Stimulated activated CD8-positive, alpha-beta memory T cell treated with anti-CD3 and anti-CD28 coated beads, Interleukin-2, amount 100 ng/mL, for 48 hours (primary cell): Measurements from ENCODE around the gene DCXR.

Source experiments
- DNase-seq, 2 donors: peaks; one replicate each; pipeline ENCODE4 v3.0.0-alpha.2; 2020; ENCODE audit warnings: low read depth in 2 of 2

DCXR gene

DNA sequence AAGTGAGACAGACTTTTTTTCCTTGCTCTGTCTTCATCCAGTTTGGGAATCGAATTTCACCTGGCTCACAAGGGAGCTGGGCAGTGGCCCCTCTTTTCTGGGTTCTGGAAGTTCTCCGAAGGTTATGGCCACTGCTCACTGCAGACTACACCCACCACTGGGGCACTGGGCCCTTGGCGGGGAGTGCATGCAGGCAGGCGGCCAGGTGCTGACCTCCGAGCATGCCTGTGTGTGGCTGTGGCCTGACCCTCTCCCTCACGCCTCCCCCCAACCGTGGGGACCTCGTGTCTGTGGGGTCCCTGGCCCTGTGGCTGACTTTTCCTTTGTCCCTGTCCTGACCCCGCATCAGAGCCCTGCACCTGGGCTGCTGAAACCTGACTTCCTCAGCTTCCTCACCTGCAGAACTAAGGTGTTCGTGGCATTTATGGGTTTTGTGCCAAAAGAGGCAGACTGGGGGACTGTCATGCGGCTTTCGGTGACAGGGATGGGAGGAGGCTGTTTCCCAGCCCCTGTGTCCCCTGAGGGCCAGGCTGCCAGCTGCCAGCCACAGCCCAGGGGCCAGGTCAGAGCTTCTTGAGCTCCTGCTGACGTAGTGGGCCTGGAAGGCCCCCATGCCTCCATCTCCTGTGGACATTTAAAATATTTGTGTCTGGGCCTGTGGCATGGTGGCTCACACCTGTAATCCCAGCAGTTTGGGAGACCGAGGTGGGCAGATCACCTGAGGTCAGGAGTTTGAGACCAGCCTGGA is 38.6 kb downstream of the DCXR start:
- DNase-seq: no peak

DNA sequence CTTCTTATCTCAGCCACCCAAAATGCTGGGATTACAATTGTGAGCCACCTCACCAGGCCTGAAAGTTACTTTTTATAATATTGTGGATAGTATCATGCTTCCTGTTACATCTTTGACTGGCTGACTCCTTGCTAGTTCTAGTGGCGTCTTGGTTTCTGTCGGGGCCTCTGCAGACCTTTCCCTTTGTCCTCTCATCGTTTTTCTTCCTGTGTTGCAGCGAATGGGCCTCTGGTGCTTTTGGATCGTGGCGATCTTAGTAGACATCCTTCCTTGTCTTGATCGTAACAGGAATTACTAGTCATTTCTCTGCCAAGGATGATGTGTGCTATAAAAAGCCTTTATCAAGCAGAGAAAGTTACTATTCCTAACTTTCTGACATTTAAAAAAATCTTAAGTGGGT is 39.3 kb downstream of the DCXR start:
- no peak for DNase-seq

DNA sequence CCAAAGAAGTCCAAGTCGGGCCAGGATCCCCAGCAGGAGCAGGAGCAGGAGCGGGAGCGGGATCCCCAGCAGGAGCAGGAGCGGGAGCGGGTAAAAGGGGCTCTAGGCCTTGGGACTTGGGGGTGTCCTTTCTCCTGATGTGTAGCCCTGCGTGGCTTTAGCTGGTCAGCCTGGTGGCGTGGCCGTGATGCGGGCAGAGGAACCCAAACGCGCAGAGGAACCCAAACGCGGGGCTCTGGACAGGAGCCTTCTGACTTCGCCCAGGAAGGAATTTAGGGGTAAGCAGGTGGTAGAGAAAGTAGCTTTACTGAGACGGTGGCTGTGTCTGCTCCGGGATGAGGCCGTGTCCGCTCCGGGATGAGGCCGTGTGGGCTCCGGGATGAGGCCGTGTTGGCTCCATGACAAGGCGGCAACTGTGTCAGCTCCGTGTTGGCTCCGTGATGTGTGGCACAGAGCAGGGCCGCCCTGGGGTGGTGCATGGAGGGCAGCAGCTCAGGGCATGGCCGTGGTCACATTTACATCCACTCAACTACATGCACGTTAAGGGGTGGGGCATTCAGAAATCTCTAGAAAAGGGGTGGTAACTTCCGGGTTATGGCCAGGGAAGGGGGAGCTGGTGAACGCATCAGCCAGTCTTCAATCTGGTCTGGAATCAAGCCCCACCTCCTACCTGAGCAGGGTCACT is 40.6 kb downstream of the DCXR start:
- no peak for DNase-seq

DNA sequence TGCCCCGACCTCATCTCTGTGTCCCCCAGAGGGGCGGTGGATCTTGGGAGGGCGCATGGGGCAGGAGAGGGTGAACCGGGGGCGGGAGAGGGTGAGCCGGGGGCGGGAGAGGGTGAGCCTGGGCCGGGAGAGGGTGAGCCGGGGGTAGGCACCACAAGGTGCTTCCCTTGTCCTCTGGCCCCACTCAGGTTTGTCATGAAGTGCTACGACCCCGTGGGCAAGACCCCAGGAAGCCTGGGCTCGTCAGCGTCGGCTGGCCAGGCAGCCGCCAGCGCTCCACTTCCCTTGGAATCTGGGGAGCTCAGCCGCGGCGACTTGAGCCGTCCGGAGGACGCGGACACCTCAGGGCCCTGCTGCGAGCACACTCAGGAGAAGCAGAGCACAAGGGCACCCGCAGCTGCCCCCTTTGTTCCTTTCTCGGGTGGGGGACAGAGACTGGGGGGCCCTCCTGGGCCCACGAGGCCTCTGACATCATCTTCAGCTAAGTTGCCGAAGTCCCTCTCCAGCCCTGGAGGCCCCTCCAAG is 41.2 kb downstream of the DCXR start:
- DNase-seq: no peak

DNA sequence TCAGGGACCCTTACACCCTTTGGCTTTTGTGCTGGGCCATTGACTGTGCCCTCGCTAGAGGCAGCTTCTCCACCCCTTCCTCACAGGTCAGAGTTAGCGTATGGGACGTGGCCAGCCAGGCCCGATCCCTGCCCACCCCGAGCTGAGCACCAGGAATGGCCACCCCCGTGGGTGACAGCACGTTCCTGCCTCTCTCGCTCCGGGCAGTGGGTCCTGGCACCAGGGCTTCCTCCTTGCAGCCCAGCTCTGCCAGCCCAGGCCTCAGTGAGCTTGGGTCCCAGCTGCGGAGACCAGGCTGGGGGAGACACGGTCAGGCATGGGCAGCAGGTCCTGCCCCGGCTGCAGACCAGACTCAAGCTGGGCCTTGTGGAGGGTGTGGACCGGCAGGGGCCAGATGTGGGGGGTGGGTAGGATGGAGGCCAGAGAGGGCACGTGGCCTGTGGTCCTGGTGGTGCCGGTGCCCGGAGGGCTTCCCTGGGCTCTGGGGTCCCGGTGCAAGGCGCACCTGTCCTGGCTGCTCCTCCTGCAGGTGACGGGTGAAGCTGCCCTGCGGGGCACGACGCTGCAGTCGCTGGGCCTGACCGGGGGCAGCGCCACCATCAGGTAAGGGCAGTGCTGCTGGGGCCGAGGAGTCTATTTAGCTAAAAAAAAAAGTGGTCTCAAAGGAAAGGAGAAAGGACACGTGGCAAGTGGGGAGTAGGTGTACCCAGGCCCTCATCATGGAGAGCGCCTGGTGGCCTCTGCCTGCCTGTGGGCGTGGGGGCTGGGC is 41.9 kb downstream of the DCXR start:
- no peak for DNase-seq

DNA sequence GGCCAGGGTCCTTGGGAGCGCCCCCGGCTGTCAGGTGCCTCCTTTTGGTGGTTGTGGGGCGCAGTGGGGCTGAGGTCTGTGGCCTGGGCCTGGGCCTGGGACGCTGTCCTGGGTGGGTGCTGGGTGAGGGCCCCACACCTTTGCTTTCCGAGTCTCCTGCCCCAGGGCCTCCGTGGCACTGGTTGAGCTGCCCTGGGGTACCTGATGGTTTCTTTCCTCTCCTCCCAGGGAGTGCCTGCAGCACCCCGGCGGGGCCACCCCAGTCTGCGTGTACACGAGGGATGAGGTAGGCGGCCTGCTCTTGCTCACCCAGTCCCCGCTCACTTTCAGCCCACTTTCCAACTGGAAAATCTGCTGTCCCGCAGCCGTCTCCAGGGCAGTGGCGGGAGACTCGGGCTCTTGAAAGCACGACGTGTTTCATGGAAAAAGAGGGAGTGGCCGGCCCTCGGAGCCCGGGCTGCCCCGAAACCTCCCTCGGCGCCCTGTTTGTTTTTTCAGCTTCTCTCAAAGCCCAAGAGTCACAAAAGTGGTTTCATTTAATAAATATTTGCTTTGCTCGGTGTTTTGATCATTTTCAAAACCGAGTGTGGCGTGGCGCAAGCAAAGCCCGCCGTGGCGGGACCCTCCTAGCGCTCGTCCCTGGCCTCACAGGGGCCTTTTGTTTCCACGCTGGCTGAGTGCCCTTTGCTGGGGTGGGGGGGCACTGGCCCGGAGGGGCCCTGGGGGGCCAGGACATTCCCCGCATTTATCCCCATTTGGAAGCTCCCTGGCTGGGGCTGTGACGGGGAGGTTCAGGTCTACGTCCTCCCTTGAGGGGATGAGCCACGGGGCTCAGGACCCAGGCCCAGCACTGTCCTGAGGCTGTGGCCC is 42.7 kb downstream of the DCXR start:
- DNase-seq: no peak

DNA sequence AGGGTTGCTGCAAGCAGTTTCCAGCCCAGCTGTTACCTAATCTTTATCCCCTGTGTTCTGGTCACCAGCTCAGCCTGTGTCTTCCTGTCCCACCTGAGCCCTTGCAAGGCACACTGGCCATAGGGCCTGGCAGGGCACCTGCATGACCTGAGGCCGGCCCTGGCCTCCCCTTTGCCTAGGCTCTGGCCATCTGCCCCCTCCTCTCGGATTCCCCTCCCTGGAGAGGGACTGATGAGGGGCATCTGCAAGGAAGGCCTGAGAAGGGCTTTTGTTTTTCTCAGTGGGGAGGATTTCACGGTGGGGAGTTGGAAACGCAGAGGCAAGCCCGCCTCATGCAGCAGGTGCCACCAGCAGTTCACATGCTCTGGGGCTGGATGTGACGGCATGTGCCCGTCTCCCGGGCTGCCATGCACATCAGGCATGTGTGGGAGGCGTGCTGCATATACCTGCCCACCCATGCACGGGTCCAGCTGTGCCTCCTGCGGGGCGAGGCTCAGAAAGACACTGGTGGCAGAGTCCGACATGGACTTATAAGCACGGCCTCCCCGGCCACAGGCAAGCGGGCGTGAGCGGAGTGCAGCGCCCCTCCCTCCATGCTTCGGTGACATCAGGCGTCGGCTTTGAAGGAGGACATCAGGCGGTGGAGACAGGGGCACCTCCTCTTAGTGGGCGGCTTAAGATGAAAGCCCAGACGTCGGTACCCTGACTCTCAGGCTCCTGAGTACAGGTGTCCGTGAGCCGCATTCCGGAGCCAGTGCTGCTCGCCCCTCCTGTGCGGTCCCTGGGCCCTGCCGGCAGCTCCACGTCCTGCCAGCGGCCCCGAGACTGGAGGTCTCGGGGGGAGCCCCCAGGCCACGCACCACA is 43.5 kb downstream of the DCXR start:
- no peak for DNase-seq

DNA sequence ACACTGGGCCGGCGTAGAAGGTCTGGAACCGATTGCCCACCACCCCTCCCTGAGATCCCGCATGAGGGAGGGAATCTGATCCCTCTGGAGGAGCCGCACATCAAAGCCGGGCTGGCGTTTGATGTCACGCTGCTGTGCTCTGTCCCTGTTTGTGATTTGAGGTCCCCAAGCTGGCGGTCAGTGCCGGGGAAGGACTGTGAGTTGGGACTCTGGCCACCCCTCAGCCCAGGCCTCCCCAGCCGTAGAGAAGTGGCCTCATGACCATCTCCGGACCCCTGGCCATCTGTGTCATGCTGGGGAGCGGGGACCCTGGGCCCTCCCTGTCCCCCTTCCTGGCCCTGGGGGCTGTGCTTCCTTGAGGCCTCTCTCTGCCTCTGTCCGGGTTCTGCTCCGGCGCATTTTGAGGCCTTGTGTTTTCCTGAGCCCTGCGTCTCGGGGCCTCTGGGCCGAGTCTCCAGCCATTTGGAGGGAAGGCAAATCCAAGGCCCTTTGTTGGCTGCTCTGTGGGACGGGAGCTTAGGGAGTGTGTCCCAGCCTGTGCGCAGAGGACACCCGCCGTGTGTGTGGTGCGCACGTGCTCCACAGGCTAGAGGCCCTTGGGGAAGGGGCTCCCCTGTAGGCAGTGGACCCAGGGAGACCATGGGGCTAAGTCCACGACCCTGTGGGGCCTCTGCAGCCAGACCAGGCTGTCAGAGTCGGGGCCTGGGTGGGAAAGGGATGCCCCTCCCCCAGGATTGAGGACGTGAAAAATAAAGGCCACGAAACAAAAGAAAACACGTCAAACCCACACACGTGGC is 45.0 kb downstream of the DCXR start:
- no peak for DNase-seq

DNA sequence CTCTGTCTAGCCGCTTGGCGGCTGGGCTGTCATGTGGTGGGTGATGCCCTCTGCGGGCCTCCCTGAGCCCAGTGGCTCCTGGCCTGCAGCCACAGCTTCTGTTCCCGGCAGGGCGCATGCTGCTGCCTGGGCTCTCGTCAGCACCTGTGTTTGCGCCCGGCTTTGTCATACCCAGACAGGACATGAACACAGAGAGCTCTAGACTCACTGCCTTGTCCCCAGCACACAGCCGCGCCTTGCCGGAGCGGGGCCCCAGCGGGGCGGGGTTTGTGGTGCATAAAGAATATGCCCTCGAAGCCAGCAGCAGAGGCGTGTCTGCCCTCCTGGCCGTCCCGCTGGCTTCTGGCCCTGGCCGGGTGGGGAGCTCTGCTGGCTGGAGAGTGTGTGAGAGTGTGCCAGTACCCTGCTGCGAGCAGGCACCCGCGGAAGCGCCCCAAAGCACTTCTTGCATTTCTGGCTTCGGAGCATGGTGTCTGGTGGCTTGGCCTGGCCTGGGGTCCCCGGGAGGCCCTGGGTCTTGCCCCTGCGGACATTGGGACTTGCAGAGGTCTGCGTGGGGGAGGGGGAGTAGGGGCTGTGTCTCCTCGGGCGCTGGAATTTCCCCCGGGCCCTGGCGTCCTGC is 45.7 kb downstream of the DCXR start:
- DNase-seq: no peak

DNA sequence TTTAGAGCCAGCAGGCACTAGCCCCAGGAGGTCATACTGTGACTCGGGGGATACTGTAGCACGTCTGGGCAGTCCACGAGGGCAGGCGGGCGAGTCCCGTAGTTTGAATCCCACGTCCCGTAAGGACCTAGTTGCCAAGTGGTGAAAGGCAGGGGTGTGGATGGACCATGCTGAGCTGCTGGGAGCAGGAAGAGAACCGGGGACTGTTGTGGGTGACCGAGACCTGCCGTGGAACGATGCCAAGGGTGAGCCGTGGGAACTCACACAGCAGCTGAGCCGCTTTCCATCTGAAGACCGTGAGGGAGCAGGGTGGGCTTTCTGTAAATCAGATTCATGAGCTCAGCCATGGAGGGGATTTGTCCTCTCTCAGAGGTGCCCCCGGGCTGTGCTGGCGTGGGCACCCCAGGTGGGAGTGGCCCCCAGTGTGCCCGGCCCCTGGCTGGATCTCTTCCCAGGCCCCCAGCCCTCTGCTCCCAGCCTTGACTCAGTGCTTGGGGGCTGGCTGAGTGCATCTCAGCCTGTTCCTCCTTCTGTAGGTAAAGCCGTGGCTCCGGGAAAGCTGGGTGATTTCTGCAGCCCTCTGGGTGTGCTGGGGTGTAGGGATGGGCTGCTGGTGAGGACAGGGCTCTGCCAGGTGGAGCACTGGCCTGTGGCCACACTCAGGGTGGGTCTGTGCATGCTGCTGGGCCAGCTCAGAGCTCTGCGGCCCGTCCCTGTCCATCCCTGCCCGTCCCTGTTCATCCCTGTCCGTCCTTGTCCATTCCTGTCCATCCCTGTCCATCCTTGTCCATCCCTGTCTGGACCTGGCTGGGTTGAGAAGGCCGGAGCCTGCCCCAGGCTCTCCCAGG is 46.4 kb downstream of the DCXR start:
- no peak for DNase-seq

DNA sequence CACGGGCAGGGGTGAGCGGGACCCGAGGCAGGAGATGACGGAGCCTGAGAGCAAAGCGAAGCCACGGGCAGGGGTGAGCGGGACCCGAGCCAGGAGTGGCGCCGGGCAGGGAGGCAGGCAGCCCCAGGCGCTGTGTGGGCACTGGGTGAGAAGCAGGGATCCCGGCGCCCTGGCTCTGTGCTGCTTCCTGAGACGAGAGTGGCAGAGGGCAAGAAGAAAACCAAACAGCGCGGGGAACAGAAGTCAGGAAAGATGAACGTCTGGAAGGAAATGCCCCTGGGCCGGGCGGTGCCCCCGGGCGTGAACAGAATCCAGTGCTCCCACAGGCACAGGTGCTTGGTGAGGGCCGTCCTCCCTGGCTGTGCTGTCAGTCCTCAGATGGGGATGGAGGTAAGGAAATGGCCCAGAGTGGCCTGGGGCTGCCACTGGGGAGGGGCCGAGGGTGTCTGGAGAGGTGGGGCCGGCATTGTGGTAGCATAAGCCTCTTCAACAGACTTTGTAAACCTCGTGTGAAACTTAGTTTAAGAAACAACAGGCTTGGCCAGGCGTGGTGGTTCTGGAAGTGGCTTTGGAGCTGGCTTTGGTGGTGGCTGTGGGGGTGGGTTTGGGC is 50.2 kb downstream of the DCXR start:
- no peak for DNase-seq

DNA sequence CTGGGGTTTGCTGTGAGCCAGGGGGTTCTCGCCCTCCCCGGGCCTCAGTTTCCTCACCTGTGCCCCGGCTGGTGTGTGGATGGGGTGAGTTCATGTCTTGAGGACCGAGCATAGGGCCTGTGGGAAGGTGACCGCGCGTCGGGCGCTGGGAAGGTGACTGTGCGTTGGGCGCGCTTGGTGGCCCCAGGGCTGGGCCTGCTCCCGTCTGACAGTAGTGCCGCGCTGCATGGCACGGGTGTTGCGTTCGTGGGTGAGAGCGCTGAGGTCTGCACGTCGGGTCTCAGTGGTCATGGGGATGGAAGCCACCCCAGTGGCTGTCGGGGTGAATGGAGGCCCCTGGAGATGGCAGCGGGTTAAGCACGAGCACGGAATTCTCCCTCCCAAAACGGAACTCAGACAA is 50.9 kb downstream of the DCXR start:
- no peak for DNase-seq
